ENCODE measurements around the gene NUDT14. TPM values are rescaled to one million over a fixed set of nuclear protein-coding genes. Genes with fewer than 3 reads are reported as not detected.

NUDT14 gene
- total RNA-seq, 1 donor from 2014 or later: 8.5 TPM

GRCh38 chr14:105219043-105219612, 38.0 kb upstream of the NUDT14 start:
- Mint-ChIP-seq H3K27ac (no peak overlapping the region), H3K36me3 (ENCODE audit: low read depth) (peaks cover 15% of the 10 kb centered on the region)
- intact Hi-C loops (cut with micrococcal nuclease): no loop called here

DNA sequence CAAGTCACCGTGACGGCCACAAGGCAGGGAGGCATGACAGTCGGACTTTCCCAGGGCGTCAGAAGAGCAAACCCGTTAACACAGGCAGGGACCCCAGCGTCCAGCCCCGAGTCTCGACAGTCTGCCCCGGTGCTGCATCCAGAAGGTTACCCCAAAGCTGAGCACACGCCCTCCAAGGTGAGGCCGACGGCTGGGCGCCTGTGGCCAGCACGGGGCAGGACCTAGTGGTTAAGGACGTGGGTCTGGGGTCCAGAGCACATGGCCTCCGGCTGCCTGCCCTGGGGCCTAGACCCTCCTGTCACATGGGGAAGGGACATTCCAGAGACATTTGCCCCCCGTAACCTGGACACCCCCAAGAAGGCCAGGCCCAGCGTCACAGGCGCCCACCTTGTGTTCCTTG, 37.5 kb upstream of the NUDT14 start:
- no peaks in the 10 kb centered on the region for H3K4me1 Mint-ChIP-seq (ENCODE audit: low read depth)
- intact Hi-C loops (cut with micrococcal nuclease): no loop called here
- no peak overlapping the region for H3K4me3 Mint-ChIP-seq
- H3K9me3 Mint-ChIP-seq: no peaks in the 10 kb centered on the region
- DNase-seq (ENCODE audit: low spot score): no peak
- no peak overlapping the region for H3K27ac Mint-ChIP-seq
- peaks cover 15% of the 10 kb centered on the region for H3K36me3 Mint-ChIP-seq (ENCODE audit: low read depth)
- no peaks in the 10 kb centered on the region for H3K27me3 Mint-ChIP-seq (ENCODE audit: insufficient read depth)

More at GRCh38 chr14:105219043-105219612, 38.0 kb upstream of the NUDT14 start:
- no peak for DNase-seq (ENCODE audit: low spot score)
- Mint-ChIP-seq H3K4me1 (ENCODE audit: low read depth) (no peaks in the 10 kb centered on the region), H3K4me3 (no peak overlapping the region), H3K9me3 (no peaks in the 10 kb centered on the region), H3K27me3 (ENCODE audit: insufficient read depth) (no peaks in the 10 kb centered on the region)

- intact Hi-C loops (cut with micrococcal nuclease): no loop called here
- DNase-seq (ENCODE audit: low spot score): no peak
- H3K27me3 Mint-ChIP-seq (ENCODE audit: insufficient read depth): no peaks in the 10 kb centered on the region
- no peak overlapping the region for H3K4me3 Mint-ChIP-seq
- no peaks in the 10 kb centered on the region for H3K9me3 Mint-ChIP-seq
- peaks cover 11% of the 10 kb centered on the region for H3K36me3 Mint-ChIP-seq (ENCODE audit: low read depth)
- no peak overlapping the region for H3K27ac Mint-ChIP-seq
- H3K4me1 Mint-ChIP-seq (ENCODE audit: low read depth): no peaks in the 10 kb centered on the region
Measured at GRCh38 chr14:105217774-105218173, 36.7 kb upstream of the NUDT14 start.

DNA sequence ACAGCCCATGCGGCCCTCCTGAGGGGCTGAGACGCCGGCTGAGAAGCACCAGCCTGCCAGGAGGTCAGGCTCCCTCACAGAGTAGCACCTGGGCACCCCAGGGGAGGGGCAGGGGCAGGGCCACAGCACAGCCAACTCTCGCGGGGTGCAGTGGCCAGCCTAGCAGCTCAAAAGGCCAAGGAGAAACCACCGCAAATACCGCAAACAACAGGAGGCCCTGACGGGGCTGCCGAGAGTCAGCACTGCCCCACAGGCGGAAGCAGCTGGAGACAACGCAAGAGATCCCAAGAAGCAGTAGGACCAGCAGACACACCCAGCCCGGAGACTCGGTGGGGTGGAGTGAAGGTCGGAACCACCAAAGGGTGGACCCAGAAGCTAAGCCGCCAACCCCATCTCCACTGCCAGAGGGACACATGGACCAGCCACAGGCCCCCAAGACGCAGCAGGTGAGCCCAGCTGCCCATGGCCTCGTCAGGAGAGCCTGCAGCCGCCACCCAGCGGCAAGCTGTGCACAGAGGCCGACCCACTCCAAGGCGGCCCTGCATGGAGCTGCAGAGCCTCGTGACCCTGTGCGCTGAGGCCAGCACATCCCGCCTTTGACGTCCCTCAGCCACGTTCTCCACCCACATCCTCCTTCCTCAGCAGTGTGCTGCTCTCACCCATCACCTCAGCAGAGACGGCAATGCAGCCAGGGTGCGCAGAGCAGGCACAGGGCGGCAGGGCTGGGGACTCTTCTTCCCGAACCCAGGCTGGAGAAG, 35.6 kb upstream of the NUDT14 start:
- DNase-seq (ENCODE audit: low spot score): no peak
- Mint-ChIP-seq H3K4me1 (ENCODE audit: low read depth) (no peaks in the 10 kb centered on the region), H3K9me3 (no peaks in the 10 kb centered on the region), H3K27ac (no peak overlapping the region), H3K4me3 (no peak overlapping the region), H3K36me3 (ENCODE audit: low read depth) (peaks cover 6% of the 10 kb centered on the region), H3K27me3 (ENCODE audit: insufficient read depth) (no peaks in the 10 kb centered on the region)
- intact Hi-C loops (cut with micrococcal nuclease): no loop called here

GRCh38 chr14:105215602-105216001, 34.5 kb upstream of the NUDT14 start:
- intact Hi-C loops (cut with micrococcal nuclease): no loop called here
- DNase-seq (ENCODE audit: low spot score): no peak
- Mint-ChIP-seq H3K36me3 (ENCODE audit: low read depth) (peaks cover 6% of the 10 kb centered on the region), H3K27me3 (ENCODE audit: insufficient read depth) (no peaks in the 10 kb centered on the region), H3K9me3 (no peaks in the 10 kb centered on the region), H3K27ac (no peak overlapping the region), H3K4me3 (no peak overlapping the region), H3K4me1 (ENCODE audit: low read depth) (no peaks in the 10 kb centered on the region)

DNA sequence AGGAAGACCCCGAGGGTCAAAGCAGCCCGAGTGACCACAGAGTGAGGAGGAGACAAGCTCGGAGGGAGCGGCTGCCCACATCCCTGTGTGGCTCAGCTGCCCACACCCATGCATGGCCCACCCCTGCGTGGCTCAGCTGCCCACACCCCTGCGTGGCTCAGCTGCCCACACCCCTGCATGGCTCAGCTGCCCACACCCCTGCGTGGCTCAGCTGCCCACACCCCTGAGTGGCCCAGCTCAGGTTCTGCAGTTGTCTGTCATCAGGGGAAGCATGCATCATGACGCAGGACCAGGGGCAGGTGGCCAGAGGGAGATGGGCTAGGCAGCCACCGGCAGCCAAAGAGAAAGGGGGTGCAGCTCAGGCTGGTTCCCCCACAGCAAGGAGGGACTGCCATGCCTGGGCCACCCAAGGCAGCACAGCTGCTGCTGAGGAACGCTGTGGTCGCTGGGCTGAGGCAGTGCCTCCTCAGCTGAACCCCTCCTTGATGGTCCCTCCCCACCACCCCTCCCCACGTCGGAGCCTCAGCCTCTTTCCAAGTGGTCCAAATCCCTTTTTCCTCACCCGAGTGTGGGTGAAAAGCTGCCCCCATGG, 33.3 kb upstream of the NUDT14 start:
- no peaks in the 10 kb centered on the region for H3K27me3 Mint-ChIP-seq (ENCODE audit: insufficient read depth)
- H3K9me3 Mint-ChIP-seq: no peaks in the 10 kb centered on the region
- intact Hi-C loops (cut with micrococcal nuclease): no loop called here

GRCh38 chr14:105213361-105213760, 32.2 kb upstream of the NUDT14 start:
- DNase-seq (ENCODE audit: low spot score): no peak
- no peaks in the 10 kb centered on the region for H3K36me3 Mint-ChIP-seq (ENCODE audit: low read depth)
- H3K27ac Mint-ChIP-seq: no peak overlapping the region
- no peaks in the 10 kb centered on the region for H3K9me3 Mint-ChIP-seq
- intact Hi-C loops (cut with micrococcal nuclease): no loop called here
- H3K4me3 Mint-ChIP-seq: no peak overlapping the region
- no peaks in the 10 kb centered on the region for H3K27me3 Mint-ChIP-seq (ENCODE audit: insufficient read depth)
- no peaks in the 10 kb centered on the region for H3K4me1 Mint-ChIP-seq (ENCODE audit: low read depth)

More for the DNA sequence above, 33.3 kb upstream of the NUDT14 start:
- Mint-ChIP-seq H3K4me3 (no peak overlapping the region), H3K36me3 (ENCODE audit: low read depth) (peaks cover 3% of the 10 kb centered on the region), H3K4me1 (ENCODE audit: low read depth) (no peaks in the 10 kb centered on the region), H3K27ac (no peak overlapping the region)
- no peak for DNase-seq (ENCODE audit: low spot score)

- H3K27me3 Mint-ChIP-seq (ENCODE audit: insufficient read depth): no peaks in the 10 kb centered on the region
- H3K4me3 Mint-ChIP-seq: no peak overlapping the region
- H3K36me3 Mint-ChIP-seq (ENCODE audit: low read depth): no peaks in the 10 kb centered on the region
- no peak for DNase-seq (ENCODE audit: low spot score)
- H3K27ac Mint-ChIP-seq: no peak overlapping the region
- intact Hi-C loops (cut with micrococcal nuclease): no loop called here
- H3K4me1 Mint-ChIP-seq (ENCODE audit: low read depth): no peaks in the 10 kb centered on the region
- no peaks in the 10 kb centered on the region for H3K9me3 Mint-ChIP-seq
Measured at GRCh38 chr14:105212541-105213300, 31.6 kb upstream of the NUDT14 start.

DNA sequence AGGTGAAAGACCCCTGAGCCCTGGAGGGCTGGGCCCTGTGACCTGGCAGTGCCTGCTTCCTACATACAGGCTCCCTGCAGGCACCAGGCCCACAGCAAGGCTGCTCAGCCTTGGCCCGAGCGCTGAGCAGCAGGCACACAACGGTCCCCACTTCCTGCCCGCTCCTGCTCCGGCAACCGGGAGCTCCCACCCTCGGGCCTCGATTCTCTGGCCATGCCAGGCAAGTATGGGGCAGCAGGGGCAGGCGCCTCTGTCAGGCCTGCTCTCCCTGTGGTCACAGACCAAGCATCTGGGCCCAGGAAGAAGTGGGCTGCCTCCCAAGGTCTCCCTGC, 30.6 kb upstream of the NUDT14 start:
- no peaks in the 10 kb centered on the region for H3K4me1 Mint-ChIP-seq (ENCODE audit: low read depth)
- H3K27ac Mint-ChIP-seq: no peak overlapping the region
- no peaks in the 10 kb centered on the region for H3K36me3 Mint-ChIP-seq (ENCODE audit: low read depth)
- H3K9me3 Mint-ChIP-seq: no peaks in the 10 kb centered on the region
- DNase-seq (ENCODE audit: low spot score): no peak
- H3K27me3 Mint-ChIP-seq (ENCODE audit: insufficient read depth): no peaks in the 10 kb centered on the region
- intact Hi-C loops (cut with micrococcal nuclease): no loop called here
- H3K4me3 Mint-ChIP-seq: no peak overlapping the region

- H3K27ac Mint-ChIP-seq: no peak overlapping the region
- H3K4me1 Mint-ChIP-seq (ENCODE audit: low read depth): no peaks in the 10 kb centered on the region
Measured at GRCh38 chr14:105211086-105211757, 30.1 kb upstream of the NUDT14 start.

GRCh38 chr14:105210266-105211025, 29.3 kb upstream of the NUDT14 start:
- Mint-ChIP-seq H3K4me3 (no peak overlapping the region), H3K36me3 (ENCODE audit: low read depth) (no peaks in the 10 kb centered on the region), H3K27ac (no peak overlapping the region), H3K4me1 (ENCODE audit: low read depth) (no peaks in the 10 kb centered on the region), H3K9me3 (no peaks in the 10 kb centered on the region), H3K27me3 (ENCODE audit: insufficient read depth) (no peaks in the 10 kb centered on the region)
- intact Hi-C loops (cut with micrococcal nuclease): no loop called here
- DNase-seq (ENCODE audit: low spot score): no peak

More at GRCh38 chr14:105211086-105211757, 30.1 kb upstream of the NUDT14 start:
- Mint-ChIP-seq H3K36me3 (ENCODE audit: low read depth) (no peaks in the 10 kb centered on the region), H3K27me3 (ENCODE audit: insufficient read depth) (no peaks in the 10 kb centered on the region), H3K9me3 (no peaks in the 10 kb centered on the region), H3K4me3 (no peak overlapping the region)
- no peak for DNase-seq (ENCODE audit: low spot score)
- intact Hi-C loops (cut with micrococcal nuclease): no loop called here

DNA sequence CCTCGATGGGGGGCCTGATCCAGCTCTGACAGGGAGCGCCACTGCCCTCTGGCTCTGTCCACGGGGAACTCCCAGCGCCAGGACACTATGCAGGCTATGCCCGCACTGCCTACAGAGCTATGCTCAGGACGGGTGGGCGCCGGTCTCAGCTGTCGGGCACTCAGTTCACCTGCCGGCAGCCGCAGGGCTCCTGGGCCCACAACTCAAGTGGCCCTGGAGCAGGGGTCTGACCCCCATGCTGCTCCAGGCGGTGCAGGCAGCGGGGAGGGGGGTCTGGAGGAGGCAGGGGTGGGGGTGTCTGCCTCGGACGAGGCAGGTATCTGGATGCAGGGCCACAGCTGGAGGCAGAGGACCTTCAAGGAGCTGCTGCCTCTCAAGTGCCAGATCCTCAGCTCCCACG, 28.5 kb upstream of the NUDT14 start:
- no peak for DNase-seq (ENCODE audit: low spot score)
- Mint-ChIP-seq H3K4me3 (no peak overlapping the region), H3K36me3 (ENCODE audit: low read depth) (no peaks in the 10 kb centered on the region), H3K27me3 (ENCODE audit: insufficient read depth) (no peaks in the 10 kb centered on the region), H3K9me3 (no peaks in the 10 kb centered on the region), H3K4me1 (ENCODE audit: low read depth) (no peaks in the 10 kb centered on the region), H3K27ac (no peak overlapping the region)
- intact Hi-C loops (cut with micrococcal nuclease): loop anchor here (10.0 kb wide), 1 partner anchor 315 kb away; the partner anchor contains the start of gene TMEM121
